Tibial artery (tissue), 4 donors: ENCODE measurements around the gene SUMO2.

Experiments
- DNase-seq, 2 donors: peaks; one replicate each; pipeline ENCODE4 v3.0.0-alpha.2; 2019
- H3K27ac ChIP-seq, 2 donors: fragments of 200-600 bp; sonication (generic) in 1 of 2; 1 replicate in 1 of 2; 2 replicates in 1 of 2; pipeline ENCODE4 v1.5.1; 2018 to 2019; ENCODE audit warnings: mild to moderate bottlenecking in 1 of 2
- H3K27me3 ChIP-seq, 2 donors: fragments of 200-600 bp; sonication (generic) in 1 of 2; one replicate each; pipeline versions ENCODE4 v1.5.1 to v1.6.0; 2016 to 2019
- H3K36me3 ChIP-seq, 3 donors: fragments of 200-600 bp; sonication (generic) in 2 of 3; one replicate each; pipeline ENCODE4 v1.5.1; 2016 to 2019; ENCODE audit warnings: mild to moderate bottlenecking in 2 of 3
- H3K4me1 ChIP-seq, 4 donors: fragments of 200-600 bp; sonication (generic) in 2 of 4; 1 replicate in 3 of 4; 2 replicates in 1 of 4; pipeline ENCODE4 v1.5.1; 2016 to 2019
- H3K4me3 ChIP-seq, 2 donors: fragments of 200-600 bp; sonication (generic) in 1 of 2; 1 replicate in 1 of 2; 2 replicates in 1 of 2; pipeline ENCODE4 v1.5.1; 2018 to 2019; ENCODE audit warnings: mild to moderate bottlenecking in 2 of 2
- H3K9me3 ChIP-seq, 3 donors: fragments of 200-600 bp; sonication (generic) in 1 of 3; one replicate each; pipeline ENCODE4 v1.5.1; 2016 to 2019
- intact Hi-C: fragments of 100-400 bp; cut with DNase I; formaldehyde crosslinking; loops from one replicate; pipeline ENCODE4 v1.15.0; 2023; ENCODE audit warnings: low total_unique reads
- TF ChIP-seq, protein P1 (sequence below), 2 experiments: fragments of 200-600 bp in 1 of 2; fragments of 450-650 bp in 1 of 2; IDR thresholded peaks; one replicate each; pipeline ENCODE4 v1.5.1; 2017 to 2019; ENCODE audit warnings: antibody characterized with exemption in 2 of 2, mild to moderate bottlenecking in 1 of 2, moderate library complexity in 1 of 2

The SUMO2 gene

DNA sequence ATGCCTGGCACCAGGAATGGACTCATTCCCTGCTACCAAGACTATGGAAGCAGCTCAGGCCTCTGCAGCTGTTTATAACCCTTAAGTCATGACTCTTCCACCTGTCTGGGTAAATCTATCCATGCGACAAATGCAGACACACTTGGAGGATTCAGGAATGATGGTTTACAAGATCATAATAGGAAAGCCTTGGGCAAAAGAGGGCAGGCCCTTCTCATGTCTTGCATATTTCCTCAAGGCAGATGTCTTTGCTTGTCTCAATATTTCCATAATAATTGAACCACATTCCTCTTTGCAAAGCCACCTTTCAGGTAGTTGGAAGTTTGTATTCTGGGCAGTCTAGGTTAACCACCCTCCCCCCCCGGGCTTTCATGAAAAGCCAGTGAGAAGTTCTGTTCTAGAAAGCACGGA lies 27.6 kb downstream of the SUMO2 start:
- H3K27ac ChIP-seq, result peak overlapping the region; percentile 34 to 55
- peak in 1 of 2 donors; percentile 16 for DNase-seq

DNA sequence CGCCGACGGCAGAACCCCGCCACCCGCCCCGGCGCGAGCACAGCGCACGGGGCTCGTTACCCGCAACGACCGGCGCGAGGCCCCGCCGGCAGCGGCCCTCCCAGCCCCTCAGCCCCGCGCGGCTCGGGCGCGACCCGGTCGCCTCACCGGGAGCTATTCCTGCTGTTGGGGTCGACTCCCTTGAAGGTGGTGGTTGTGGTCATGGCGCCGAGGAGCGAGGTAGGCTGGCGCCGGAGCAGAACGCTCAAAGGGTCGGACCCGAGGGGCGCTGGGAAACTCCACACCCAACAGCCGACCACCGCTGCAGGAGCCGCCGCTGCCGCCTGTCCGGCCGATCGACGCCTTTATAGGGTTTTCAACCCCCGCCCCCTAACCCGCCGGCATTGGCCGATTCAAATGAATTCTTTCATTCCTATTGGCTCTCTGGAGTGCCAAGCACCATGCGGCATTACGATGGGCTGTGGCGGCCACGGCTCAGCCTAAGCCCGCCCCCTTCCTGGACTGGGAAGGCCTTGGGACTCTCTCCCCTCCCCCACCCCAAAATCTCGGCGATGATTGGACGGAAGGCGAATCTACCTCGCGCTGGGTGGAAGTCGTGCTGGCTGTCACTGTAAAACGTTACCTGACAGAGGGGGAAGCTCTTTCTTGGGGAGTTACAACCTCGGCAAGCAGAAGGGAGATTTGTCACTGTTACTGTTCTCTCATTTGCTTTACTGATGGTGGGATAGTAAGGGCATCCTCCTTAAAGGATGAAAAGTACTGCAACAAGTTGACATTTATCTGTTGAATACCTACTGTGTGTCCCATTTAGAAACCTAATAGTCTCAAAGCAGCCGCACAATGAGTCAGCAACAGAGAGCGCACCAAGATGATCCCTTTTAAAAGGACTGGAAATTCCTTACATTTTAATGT lies 28.3 kb downstream of the SUMO2 start, which contains the start of gene JPT1:
Gene JPT1, minus strand, starts transcription at position 318 of the 912 bp plus-strand sequence. Its CDS starts 115 bp downstream, at position 203.
- peak within 1 kb of the TSS; percentile 34 to 55 for H3K27ac ChIP-seq
- DNase-seq, result peak; percentile 98 to 99
- H3K4me3 ChIP-seq, result peak within 1 kb of the TSS; percentile 66 to 88
- H3K36me3 ChIP-seq, result peaks cover 0 to 1% (median 0%) of the 10 kb centered on the region in 3 donors
- H3K4me1 ChIP-seq, result peaks cover 0 to 14% (median 12%) of the 10 kb centered on the region in 4 donors
- intact Hi-C loops, result no loop called here
- H3K9me3 ChIP-seq, result no peaks in the 10 kb centered on the region
- TF ChIP-seq, protein P1, sequence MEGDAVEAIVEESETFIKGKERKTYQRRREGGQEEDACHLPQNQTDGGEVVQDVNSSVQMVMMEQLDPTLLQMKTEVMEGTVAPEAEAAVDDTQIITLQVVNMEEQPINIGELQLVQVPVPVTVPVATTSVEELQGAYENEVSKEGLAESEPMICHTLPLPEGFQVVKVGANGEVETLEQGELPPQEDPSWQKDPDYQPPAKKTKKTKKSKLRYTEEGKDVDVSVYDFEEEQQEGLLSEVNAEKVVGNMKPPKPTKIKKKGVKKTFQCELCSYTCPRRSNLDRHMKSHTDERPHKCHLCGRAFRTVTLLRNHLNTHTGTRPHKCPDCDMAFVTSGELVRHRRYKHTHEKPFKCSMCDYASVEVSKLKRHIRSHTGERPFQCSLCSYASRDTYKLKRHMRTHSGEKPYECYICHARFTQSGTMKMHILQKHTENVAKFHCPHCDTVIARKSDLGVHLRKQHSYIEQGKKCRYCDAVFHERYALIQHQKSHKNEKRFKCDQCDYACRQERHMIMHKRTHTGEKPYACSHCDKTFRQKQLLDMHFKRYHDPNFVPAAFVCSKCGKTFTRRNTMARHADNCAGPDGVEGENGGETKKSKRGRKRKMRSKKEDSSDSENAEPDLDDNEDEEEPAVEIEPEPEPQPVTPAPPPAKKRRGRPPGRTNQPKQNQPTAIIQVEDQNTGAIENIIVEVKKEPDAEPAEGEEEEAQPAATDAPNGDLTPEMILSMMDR (IDR thresholded peaks at IDR 0.05), result no peak
- H3K27me3 ChIP-seq, result peaks cover 0 to 4% of the 10 kb centered on the region in 2 donors

More for the DNA sequence above, 27.6 kb downstream of the SUMO2 start:
- Histone ChIP-seq H3K36me3 (peaks cover 0 to 8% (median 0%) of the 10 kb centered on the region in 3 donors), H3K4me1 (peaks cover 0 to 14% (median 12%) of the 10 kb centered on the region in 4 donors), H3K9me3 (no peaks in the 10 kb centered on the region), H3K27me3 (peaks cover 0 to 4% of the 10 kb centered on the region in 2 donors), H3K4me3 (no peak overlapping the region)
- intact Hi-C loops, result no loop called here
- TF ChIP-seq, protein P1 (IDR thresholded peaks at IDR 0.05), result no peak

DNA sequence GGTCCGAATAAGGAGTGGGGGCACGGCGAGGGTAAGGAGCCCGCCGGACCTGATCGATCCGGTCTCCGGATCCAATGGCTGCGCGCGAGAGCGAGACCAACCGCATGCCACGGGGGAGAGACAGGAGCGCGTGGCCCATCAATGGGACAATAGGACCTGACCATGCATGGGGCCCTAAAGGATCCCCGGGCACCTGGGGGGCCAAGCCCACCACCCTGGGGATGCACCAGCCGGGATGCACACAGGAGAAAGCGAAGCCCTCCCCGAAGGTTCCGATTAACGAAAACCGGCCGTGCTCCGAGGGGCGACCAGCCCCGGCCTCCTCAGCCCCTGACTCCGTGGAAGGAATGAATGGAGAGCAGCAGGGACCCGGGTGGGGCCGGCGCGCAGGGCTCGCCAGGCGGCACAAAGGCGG lies 29.0 kb downstream of the SUMO2 start:
- DNase-seq, result peak in 1 of 2 donors; percentile 65
- intact Hi-C loops, result no loop called here
- H3K27ac ChIP-seq, result peak overlapping the region; percentile 34 to 38

DNA sequence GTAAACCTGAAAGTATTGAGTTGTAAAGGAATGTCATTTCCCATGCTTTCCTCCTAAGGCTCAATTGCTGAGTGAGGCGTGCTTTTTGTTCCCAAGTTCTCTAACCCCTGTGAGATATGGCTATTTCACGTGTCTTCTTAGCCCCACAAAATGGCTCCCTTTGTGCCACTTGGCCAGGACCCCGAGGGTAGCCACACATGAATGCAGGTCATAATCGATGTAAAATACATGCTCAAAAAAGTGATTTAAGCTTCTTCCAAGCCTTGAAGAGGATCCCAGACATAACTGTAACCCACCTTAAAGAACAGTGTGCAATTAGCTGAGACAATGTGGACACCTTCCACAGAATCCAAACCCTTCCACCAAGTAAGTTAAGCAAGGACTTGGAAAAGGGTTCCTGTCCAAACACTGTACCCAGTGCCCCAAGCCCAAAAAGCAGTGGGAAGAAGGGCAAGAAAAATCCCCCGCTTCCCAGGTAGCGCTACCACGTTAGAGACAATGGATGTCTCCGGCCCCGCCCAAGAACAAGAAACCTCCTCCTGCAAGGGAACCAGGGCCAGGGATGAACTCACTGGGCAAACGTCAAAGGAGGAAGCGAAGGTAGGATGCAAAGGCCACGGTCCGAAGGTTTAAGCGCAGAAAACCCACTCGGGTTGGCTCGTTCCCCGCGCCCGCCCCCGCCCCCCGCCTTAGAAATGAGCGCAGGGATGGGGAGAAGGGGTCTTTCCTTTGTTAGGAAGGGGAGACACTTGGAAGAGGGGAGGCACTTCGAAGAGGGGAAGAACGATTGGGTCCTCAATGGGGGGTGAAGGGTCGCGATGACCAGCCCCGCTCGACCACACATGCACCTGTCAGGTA lies 29.6 kb downstream of the SUMO2 start:
- DNase-seq, result peak in 1 of 2 donors; percentile 55
- H3K27ac ChIP-seq, result no peak overlapping the region
- peaks cover 0 to 4% of the 10 kb centered on the region in 2 donors for H3K27me3 ChIP-seq
- H3K4me1 ChIP-seq, result peaks cover 0 to 14% (median 12%) of the 10 kb centered on the region in 4 donors
- peak overlapping the region; percentile 66 to 88 for H3K4me3 ChIP-seq
- H3K36me3 ChIP-seq, result peaks cover 0 to 5% (median 0%) of the 10 kb centered on the region in 3 donors
- no peaks in the 10 kb centered on the region for H3K9me3 ChIP-seq
- TF ChIP-seq, protein P1 (IDR thresholded peaks at IDR 0.05), result no peak
- intact Hi-C loops, result no loop called here

More for the DNA sequence above, 29.0 kb downstream of the SUMO2 start:
- Histone ChIP-seq H3K4me1 (peaks cover 0 to 14% (median 12%) of the 10 kb centered on the region in 4 donors), H3K27me3 (peaks cover 0 to 4% of the 10 kb centered on the region in 2 donors), H3K36me3 (no peaks in the 10 kb centered on the region), H3K9me3 (no peaks in the 10 kb centered on the region), H3K4me3 (peak overlapping the region; percentile 66 to 88)
- TF ChIP-seq, protein P1 (IDR thresholded peaks at IDR 0.05), result no peak

DNA sequence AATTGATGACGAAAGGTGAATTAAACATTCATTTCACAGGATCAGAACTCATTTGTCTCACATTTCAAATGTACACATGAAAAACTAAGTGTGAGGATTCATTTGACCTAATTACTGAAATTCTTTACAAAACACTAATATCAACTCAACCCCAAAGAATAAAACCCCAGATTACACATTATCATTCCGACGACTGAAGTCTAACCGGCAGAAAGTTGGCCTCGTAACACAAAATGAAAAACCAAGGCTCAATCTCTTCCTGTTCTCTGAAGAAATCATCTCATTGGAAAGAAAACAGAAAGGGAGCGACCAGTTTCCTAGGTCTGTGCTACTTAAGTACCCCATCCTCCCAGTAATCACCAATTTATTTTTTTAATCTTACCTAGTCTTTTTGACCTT lies 30.2 kb downstream of the SUMO2 start:
- TF ChIP-seq, protein P1 (IDR thresholded peaks at IDR 0.05), result no peak
- Histone ChIP-seq H3K27me3 (peaks cover 0 to 4% of the 10 kb centered on the region in 2 donors), H3K4me1 (peaks cover 0 to 14% (median 12%) of the 10 kb centered on the region in 4 donors), H3K27ac (no peak overlapping the region), H3K4me3 (no peak overlapping the region), H3K9me3 (no peaks in the 10 kb centered on the region), H3K36me3 (peaks cover 0 to 6% (median 4%) of the 10 kb centered on the region in 3 donors)
- DNase-seq, result no peak
- intact Hi-C loops, result no loop called here
